HG03521 (cell line): ENCODE data around the gene PPP1R9A.

Source experiments
- ATAC-seq: cut with Tn5 transposase; IDR thresholded peaks from one replicate; pipeline ENCODE4 v1.9.1; 2021; ENCODE audit warnings: mild to moderate bottlenecking, moderate library complexity; ENCODE audit not compliant: unreplicated experiment

The PPP1R9A gene

DNA sequence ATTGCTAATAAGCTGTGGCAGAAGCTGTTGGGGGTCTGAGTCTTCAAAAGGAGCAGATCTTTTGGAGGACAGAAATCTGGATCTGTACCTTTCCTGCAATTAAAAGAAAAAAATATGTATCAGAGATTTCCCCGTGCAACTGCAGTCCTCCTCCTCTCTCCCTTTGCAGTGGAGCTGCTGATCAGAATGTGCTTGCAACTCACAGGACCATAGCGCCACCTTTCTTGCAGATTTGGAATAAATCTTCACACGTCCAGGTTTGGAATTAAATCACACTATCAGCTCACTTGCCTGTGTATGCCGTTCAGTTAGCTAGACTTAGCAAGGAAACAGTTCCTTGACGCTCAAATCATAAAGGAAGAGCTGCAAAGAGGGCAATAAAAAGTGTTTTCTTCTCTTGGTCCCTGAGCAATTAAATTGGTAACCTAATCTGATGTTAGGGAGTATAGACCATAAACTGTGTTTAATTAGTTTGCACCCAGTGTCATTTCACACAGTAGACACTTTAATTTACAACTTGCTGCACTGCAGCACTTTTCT is 339.5 kb downstream of the PPP1R9A start:
- ATAC-seq = no peak

DNA sequence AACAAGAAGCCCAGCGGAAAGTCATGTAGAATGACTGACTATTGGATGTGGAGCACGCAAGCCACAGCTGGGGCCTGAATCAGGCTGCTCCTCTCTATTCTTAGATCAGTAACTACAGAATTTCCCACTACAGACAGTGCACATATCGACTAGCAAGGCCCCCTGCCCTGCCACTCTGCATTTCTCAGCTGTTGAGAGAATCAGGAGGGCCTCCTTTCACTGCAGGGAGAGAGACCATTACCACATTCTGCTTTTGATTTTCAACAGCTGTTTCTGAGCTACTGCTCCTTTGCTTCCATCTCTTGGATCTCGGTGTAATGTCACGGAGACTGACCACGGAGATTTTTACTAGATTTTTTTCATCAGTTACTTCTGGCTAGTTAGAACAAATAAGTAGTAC is 343.2 kb downstream of the PPP1R9A start:
- no peak for ATAC-seq

DNA sequence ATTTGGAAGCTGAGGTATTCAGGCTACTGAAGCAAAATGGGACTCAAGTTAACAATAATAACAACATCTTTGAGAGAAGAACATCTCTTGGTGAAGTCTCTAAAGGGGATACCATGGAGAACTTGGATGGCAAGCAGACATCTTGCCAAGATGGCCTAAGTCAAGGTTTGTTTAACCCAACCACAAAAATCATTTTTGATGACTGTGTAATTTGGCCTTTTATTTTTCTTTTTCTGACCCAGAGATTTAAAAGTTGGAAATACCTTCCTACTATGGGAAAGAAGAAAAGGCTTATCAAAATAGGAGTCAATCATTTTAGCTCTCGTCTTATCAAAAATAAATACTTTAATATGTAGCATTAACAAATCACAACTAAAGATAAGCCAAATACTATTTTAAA is 344.6 kb downstream of the PPP1R9A start:
- no peak for ATAC-seq

DNA sequence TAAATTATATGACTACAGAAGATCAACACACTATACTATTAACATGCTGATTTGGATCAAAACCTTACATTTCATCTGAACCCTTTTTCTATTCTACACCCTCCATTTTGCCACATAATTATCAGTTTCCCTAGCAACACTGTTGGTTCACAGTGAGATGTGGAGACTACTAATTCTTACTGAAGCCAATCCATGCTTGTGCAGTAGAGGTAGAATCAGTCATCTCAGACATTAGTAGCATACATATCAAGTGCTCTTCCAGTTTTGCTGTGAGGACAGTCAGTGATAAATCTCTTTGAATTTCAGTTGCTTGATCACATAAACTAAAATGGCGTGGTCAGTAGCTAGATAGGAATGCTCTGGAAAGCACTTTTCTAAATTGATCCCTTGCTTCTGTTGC is 346.6 kb downstream of the PPP1R9A start:
- ATAC-seq = no peak

DNA sequence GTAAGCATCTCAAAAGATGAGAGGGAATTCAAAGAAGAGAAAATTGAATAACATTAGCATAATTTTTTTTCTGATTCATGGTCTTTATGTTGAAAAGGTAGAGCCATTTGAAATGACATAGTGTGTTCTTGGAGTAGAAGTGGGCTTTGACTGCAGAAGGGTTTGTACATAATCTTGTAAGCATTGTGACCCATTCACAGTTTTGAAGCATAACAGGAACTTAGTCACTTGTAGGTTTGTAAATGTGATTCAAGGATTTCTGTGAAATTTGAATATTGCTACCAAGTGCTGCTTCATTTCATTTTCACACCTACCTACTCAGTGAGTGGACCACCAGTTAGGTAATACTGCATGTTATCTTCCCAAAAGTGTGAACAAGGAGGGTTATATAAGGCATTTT is 348.3 kb downstream of the PPP1R9A start:
- no peak for ATAC-seq

DNA sequence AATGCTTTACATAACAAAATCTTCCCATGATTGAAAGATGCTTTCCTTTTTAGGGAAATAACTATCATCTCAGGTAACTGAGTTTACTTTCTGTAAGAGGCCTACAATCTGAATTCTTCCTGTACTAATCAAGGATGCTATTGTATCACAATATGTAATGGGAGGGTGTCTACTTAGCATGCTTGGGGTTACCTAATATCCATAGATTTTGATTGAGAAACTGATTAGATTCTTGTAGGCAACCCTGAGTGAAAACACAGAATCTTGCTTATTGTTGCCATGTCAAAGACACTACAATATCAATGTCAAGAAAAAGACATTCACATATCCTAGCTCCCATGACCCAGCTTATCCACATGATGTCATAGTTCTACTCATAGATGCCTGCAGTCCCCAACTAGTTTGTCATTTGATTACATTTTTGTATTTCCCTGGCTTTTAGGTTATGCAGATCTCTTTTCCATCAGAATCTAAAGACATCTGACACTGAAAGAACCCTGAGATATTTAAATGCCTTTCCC is 354.6 kb downstream of the PPP1R9A start:
- no peak for ATAC-seq

DNA sequence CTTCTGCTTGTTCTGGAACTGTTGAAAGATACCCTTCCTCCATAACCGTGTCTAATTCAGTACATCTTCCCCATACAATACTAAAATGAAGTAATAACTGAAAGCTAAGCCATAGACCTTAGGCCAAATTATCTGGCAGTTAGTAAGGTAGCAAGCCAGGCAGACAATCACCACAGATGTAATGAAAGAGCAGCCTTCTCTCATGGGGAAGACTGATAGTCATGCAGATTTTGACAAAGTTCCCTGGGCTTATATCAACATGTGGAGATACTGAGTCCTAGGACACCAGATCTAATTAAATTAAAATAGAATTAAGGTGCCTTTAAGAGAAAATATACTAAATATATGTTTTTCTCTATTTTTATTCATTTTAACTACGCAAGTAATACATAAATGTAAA is 355.5 kb downstream of the PPP1R9A start:
- no peak for ATAC-seq

DNA sequence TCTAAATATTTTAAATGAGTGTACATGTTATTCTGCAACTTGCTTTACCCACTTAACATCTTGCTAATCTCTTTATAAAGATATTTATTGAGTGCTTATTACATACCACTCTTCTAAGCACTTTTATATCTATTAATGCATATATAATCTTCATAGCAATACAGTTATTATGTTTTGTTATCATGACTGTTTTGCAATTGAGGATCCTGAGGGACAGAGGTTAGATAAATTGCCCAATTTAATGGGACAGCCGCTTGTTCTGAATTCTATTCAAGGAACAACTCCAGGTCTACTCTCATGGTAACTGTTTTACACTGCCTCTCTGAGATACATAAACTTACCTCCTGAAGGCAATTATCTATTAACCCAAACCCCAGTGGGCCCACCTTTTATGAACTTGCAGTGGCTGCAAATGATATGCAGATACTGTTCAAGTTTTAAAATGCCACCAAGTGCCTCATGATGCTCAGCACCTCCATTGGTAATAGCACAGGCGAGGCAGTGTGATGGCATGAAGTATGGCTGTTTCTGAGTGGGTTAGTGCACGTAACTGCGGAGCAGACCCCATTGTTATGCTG is 356.5 kb downstream of the PPP1R9A start:
- no peak for ATAC-seq

DNA sequence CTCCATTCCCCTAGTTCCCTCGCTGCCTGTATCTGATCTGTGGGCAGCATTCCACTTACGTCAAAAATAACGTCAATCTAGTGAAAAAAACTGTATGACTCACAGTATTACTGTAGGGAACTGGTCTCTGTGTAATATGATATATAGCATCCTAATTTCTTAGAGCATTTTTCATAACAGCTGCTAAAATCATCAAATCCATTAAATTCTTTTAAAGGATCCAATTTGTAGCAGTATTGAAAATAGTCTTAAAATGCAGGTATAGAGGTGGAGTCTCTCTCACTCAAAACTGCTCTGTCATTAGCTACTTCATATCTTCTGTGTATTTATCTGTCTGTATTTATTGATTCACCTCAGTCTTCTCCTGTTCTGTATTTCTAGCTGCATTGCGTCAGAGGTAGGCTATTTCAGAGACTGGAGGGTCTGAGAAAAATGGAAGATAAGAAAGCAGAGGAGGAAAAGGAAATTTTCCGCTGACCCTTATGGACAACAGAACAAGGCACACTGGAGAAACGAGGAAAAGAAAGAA is 357.0 kb downstream of the PPP1R9A start:
- no peak for ATAC-seq

DNA sequence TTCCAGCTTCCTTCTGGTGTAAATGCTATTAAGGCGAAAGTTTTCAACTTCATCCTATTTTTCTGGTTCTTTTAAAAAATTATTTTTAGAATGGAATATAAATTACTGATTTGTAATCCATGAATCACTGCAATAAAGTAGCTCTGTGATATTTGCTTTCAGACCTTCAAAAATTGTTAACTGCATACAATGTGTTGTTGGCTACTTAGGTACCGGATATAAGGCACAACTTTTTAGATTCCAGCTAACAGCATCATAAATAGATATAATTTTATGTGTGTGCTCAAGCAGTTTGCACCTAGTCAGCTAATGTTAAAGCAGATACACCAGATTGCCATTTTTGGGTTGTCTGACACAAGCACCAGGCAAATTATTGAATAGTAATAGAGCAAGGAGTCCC is 358.2 kb downstream of the PPP1R9A start:
- no peak for ATAC-seq

DNA sequence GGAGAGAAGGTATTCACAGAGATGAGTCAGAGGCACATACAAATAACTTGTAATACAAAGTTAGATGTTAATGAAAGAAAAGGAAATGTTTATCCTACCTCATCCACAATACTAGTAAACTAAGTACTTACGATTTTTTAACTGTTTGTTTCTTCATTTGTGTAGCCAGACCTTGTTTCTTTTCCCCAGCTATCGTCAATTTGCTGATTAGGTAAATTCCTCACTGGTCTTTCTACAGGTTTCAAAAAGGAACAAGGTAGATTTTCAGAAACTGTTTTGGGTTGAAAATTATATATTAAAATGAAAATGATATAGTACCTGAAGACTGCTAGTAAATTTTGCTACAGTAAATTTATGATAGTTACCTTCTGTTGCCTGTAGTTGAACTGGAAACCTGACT is 360.4 kb downstream of the PPP1R9A start:
- ATAC-seq = no peak

DNA sequence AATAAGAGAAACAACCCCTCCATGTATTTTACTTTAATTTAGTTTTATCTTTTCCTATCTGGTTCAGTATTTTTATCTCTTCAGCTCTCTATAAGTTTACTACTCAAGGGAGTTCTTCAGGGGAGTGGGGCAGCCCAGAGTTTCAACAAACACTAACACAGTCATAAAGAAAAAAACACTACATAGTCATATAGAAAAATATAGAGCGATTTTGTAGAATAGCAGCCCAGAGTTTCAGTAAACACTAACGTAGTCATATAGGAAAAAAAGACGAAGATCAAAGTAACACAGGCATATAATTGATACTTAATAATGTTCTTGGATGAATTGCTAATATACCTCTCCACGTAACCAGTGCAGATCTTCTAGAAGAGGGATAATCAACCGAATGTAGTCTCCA is 362.2 kb downstream of the PPP1R9A start:
- ATAC-seq = no peak

DNA sequence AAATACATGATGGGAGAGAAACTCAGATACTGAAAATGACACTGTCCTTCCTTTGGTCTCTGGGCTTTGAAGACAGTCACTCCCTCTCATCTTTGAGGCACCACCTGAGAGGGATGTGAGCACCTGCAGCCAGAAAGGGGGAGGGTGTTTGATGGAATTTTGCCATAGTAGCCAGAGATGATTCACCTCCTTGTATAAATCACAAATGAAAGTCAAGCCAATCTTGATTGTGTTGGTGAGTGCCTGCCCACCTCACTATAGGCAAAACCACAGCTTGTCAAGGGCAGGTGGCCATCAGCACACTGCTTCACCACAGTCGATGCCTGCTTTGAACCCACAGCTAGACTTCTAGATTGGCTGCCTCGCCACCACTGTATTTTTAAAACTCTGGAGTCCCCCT is 368.7 kb downstream of the PPP1R9A start:
- ATAC-seq = no peak

DNA sequence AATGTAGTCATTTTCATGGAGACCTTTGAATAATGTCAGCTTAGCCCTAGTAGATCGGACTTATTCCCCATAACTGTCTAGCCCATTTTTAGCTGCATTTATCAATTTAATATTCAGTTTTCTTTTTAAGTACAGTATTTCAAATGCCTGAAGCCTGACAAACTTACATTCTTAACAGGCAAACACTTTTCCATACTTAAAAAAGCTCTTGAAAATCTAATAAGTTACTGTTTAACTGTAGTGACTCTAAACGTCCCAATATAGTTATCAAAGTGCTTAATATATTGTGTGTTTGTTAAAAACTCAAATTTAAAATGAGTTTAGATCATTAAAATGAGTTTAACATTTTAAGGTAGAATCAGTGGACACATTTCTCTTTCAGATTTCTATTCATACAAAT is 372.0 kb downstream of the PPP1R9A start:
- ATAC-seq = no peak

DNA sequence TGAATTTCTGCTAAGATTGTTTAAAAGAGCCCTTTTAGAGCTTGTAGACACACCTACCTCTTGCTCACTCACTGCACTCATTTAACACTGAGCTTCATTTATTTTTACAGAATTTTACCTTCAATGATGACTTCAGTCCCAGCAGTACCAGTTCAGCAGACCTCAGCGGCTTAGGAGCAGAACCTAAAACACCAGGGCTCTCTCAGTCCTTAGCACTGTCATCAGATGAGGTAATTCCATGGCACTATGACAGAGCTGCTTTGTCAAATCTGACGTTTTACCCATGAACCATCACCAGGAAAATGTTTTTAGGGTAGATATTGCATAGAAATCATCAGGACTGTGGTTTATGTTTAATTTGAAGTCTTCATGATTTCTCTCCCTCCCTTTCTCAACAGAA is 378.7 kb downstream of the PPP1R9A start:
- no peak for ATAC-seq

DNA sequence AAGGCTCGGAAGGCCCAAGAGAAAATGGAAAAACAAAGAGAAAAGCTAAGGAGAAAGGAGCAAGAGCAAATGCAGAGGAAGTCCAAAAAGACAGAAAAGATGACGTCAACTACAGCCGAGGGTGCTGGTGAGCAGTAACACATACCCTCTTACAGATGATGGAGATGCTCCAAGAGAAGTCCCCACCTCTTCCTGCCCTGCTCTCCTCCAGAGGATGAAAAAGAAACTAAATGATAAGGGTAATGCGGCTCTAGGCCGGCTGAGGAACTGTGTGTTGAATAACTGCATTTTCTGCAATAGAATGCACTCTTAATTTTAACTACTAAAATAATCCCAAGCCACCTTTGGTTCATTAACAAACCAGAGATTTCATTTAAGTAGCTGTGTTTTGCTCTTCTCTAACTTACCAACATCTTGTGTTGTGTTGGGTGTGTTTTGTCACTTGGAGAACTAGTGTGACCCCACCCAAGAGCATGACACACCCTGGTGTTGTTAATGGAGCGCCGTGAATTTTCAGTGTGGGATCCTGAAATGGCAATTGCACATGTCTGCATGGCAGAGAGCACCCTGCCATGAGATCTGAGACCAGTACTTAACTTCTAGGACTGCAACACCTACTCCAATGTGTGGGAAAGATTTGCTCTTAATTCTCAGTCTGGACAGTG is 382.9 kb downstream of the PPP1R9A start:
- no peak for ATAC-seq

DNA sequence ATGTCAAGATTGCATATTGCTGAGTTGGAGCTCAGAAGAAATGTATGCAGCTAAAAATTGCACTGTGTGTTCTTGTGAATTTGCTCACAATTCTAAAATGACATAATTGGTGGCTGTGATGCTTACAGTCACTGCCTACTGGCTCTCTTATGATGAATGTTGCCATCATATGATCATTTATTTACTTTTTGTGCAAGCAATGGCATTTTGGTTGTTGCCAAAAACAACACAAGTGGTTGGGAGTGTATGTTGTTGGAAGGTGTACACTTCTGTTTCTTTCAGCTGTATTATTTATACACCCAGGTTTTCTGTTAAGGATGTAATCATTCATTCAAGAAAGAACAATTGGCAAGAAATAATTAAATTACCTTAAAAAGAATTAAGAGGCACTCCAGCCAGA is 388.0 kb downstream of the PPP1R9A start:
- ATAC-seq = no peak

DNA sequence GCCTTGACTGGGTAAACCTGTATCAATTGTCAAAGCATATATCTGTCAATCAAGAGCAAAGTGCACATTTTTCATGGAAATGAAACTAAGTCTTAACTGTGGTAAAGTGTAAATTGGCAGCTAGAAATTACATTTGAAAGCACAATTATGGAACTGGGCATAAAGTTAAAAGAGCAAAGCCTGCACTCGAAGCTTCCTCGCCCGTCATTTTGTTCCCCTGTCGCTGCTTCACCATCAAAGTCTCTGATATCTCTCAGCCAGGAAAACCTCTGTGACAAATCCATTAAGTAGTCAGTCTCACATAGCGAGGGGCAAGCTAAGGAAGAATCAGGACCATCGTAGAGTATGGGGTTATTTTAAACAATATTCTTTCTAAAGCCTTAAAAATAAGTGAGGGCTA is 389.1 kb downstream of the PPP1R9A start:
- ATAC-seq = no peak

DNA sequence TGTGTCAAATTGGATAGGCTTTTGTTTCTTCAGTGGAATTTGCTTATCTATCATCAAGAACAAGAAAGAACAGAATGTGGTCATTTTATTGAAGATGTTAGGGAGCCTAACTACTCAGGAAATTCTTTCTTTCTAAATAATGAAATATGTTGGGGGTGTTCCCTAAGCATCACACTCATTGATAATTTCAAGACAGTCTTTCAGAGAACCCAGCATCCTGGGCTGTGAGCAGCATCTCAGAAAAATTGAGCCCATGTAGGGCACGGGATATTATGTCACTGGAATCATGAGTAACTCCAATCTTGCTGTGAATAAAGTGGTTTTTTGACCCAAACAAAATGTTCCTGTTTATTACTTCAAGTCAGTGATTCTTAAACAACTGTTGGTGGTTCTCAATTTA is 389.6 kb downstream of the PPP1R9A start:
- no peak for ATAC-seq

DNA sequence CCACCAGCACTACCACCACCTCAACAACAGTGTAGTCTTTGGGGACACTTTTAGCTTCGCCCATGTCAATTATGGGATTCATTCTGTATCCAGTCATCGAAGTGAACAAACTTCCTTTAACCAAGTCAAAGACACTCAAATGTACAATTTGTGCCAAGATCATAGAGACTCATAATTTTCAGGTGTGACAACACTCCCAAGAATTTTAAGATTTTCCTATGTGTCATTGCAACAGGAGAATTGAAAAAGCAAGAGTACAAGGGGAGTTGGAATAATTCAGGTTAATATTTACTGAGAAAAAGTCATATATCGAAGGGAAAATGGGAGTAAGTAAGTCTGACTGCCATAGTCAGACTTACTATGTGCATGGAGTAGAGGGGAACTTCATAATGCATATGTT is 390.7 kb downstream of the PPP1R9A start:
- no peak for ATAC-seq

DNA sequence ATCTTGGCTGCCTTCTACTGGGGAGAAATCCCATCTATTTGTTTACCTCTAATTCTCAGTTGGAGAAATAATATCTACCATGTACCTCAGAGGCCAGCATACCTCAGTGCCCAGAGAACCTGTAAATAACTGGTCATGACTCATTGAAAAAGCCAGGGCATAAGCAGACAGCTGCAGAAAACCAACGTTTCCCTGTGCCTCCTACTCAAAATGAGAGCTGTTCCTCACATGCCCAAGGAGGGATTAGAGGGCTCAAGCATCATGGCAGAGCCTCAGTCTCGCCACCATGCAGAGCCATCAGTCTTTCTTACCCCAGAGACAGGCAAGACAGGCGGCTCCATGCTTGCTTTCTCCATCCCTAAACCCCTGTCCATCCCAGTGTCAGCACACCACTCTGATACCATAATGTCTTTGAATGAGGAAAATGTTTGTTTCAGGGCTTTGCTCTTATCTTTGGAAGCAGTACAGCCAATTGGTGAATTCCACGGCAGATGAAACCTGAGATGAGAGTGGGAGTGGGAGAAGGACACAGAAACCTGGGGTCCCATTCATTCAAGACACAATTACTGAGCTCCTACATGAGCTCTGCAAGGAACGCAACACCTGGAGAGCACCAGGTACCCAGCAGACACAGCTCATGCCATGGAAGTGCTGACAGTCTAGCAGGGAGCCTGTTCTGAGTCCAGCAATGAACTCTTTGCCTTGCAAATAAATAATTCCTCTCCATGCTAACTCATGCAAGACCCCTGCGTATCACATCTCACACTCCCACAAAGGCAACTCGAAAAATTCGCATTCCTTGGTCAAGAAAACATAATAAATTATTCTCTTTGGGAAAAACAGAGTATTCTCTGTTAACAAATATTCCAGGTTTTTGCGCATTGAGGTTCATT is 395.9 kb downstream of the PPP1R9A start:
- ATAC-seq = no peak
